AG09319 (cell line): ENCODE data around the gene EPS8L2.

Source experiments
- DNase-seq: peaks from one replicate; pipeline ENCODE4 v3.0.0-alpha.2; 2010; ENCODE audit warnings: low read depth; ENCODE audit errors: extremely low read depth
- TF ChIP-seq, protein P1 (sequence below): IDR thresholded peaks from 2 replicates; pipeline ENCODE4 v1.5.1; 2011; ENCODE audit warnings: low read depth, mild to moderate bottlenecking, inconsistent platforms, low read length, moderate library complexity

The EPS8L2 gene

DNA sequence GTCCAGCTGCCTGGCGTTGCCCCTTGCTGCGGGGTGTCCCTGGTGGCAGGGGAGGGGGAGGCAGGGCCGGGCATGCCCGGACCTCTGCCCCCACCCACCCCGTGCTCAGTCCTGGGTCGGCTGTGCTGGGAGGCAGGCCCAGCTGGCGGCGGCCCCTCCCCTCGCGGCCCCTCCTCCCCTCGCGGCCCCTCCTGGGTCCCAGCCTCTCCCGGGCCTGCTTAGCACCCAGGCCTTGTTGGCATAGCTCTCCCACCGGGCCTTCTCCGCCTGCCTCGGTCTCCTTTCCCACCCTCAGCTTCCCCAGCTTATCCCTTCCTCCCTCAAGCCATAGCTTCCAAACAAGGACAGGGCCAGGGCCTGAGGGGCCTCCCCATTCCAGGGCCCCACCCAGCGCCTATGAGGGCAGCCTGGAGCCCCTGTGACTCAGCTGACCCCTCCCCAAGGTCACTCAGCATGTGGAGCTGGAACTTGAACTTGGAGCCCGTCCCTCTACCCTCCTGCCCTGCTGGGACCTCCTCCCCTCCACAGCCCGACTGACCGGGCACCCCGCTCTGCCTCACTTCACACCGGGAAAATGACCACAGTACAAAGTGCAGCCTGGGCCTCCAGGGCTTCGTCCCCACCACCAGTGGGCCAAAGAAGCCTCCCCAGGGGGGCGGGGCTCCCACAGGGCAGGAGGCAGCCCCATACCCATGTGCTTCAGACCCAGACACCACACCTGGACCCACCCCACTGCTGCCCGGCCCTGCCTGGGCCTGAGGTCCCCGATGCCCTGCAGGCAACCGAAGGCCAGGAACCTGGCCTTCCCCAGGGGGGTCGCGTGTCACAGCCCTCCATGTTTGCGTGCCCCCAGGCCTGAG is 1.2 kb downstream of the EPS8L2 start:
- TF ChIP-seq, protein P1, sequence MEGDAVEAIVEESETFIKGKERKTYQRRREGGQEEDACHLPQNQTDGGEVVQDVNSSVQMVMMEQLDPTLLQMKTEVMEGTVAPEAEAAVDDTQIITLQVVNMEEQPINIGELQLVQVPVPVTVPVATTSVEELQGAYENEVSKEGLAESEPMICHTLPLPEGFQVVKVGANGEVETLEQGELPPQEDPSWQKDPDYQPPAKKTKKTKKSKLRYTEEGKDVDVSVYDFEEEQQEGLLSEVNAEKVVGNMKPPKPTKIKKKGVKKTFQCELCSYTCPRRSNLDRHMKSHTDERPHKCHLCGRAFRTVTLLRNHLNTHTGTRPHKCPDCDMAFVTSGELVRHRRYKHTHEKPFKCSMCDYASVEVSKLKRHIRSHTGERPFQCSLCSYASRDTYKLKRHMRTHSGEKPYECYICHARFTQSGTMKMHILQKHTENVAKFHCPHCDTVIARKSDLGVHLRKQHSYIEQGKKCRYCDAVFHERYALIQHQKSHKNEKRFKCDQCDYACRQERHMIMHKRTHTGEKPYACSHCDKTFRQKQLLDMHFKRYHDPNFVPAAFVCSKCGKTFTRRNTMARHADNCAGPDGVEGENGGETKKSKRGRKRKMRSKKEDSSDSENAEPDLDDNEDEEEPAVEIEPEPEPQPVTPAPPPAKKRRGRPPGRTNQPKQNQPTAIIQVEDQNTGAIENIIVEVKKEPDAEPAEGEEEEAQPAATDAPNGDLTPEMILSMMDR: no peak
- no peak for DNase-seq

DNA sequence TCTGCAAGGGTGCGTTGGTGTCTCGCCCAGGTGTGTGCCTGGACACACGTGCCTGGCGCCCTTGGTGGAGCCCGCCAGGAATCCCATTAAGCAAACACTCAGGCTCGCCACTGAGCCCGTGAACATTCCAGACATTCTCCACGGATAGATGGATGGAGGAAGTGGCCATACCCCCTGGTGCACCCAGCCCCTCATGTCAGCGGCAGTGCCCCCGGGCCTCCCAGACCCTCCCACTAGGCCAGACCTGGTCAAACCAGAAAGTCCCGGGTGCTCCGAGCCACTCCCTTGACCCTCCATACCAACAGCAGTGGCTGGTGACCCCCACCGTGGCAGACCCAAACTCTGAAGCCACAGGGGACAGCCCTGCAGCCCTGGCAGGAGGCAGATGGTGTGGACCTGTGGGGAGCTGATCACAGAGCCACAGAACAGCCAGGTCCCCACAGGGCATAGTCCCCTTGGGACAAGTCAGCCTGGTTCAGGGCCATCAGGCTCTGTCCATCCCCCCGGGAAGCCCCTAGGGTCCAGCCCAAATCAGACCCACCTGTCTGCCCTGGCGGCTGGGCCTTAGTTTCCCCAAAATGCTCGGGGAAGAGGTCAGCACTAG is 1.9 kb downstream of the EPS8L2 start:
- TF ChIP-seq, protein P1: no peak
- no peak for DNase-seq

DNA sequence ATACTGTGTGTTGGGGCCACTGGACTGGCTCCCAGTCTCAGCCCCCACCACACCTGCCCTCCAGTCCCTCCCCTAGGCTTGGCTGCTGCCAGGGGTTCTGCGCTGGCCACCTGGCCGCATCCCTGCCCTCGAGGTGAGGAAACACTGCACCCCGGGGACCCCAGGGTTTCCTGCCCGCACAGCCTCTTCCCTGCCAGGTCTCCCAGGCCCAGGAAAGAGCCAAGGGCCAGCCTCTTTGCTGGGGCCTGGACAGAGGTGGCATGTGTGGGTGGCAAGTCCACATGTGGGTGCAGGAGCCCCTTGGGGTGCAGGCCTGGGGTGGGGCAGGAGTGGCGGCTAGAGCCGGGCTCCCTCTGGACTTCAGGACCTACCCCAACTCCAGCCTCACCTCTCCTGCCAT is 2.5 kb downstream of the EPS8L2 start:
- TF ChIP-seq, protein P1: no peak
- DNase-seq: no peak

DNA sequence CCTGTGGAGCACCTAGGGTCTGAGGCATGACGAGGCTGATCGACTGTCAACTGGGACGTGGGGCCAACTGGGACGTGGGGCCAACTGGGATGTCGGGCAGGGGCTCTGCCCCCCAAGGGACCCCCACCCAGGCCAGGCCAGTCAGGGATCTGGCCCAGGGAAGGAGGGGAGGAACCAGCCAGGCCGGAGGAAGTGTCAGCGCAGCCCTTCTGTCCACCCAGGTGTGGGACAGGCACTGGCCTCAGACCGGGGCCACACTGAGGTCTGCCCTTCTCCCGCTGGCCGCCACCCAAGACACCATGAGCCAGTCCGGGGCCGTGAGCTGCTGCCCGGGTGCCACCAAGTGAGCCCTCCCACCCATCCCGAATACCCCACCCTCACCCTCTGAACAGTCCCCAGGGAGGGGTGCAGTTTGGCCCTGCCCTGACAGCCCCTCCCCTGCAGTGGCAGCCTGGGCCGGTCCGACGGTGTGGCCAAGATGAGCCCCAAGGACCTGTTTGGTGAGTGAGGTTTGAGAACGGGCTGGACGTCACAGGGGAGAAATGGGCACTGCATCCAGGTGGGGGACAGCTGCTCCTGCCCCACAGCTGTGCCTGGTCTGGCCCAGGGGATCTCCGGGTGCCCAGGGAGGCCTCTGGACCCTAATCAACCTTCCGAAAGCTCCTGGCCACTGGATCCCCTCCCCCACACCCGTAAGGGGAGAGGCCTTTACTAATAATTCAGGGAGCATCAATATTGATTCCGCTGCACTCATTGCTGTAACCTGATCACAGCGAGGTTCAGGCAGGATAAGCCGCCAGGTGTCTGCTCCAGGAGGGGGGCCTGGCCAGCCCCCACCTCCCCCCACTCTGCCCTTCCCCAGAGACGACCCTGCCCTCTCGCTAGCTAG is 3.3 kb downstream of the EPS8L2 start:
- DNase-seq: no peak
- TF ChIP-seq, protein P1: no peak

DNA sequence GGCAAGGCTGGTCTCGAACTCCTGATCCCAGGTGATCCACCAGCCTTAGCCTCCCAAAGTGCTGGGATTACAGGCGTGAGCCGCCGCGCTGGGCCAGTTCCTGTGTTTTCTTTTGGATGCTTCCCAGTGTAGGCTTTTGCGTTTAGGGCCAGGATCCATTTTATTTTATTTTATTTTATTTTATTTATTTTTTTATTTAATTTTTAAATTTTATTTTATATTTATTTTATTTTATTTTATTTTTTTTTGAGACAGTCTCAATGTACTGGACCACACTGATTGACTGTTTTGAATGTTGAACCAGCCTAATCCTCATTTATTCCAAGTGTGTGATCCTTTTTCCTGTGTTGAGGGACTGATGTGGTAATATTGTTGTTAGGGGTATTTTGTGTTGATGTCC is 8.4 kb downstream of the EPS8L2 start:
- TF ChIP-seq, protein P1: no peak
- no peak for DNase-seq

DNA sequence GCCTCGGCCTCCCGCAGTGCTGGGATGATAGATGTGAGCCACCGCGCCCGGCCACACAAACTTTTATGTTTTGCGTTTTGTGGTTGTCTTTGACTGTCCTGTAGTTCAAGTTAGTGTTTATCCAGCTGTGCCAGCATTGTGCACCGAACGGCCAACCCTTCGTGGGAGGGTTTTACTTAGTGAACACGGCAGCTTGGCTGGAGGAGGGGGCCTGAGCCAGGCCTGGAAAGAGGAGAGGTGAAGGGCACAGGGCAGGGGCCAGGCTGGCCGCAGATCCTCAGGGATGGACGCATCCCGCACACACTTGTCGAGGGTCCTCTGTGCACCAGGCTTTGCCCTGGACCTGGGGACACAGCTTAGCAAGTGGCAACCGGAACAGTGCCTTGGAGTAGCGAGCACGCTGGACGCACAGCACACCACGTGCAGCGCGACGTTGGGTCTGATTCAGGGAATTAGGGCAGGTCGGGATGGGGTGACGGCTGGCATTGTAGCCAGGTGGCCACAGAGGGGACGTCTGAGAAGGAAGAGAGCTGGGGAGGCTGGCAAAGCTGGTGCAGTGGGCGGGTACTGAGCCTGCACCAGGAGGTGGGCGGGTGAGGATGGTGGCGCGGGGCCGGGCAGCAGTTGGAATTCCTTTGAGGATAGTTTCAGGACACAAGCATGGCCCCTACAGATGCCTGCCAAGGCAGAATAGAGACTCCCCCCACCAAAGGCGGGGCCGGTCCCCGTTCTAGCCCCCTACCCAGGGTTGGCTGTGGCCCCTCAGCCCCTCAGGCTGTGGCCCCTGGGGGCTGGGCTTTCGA is 13.4 kb downstream of the EPS8L2 start:
- DNase-seq: no peak
- TF ChIP-seq, protein P1: no peak
